Activated CD4-positive, alpha-beta memory T cell treated with anti-CD3 and anti-CD28 coated beads for 36 hours (primary cell): ENCODE data around the gene EMX1. TPM values are rescaled to one million over a fixed set of nuclear protein-coding genes. Genes with fewer than 3 reads are reported as not detected.

Experiments
- CTCF ChIA-PET: fragments of 350-600 bp; sonication (Branson Sonifier 250); formaldehyde crosslinking; loops from one replicate; lab custom pipeline; 2021; ENCODE audit warnings: antibody characterized with exemption, inconsistent platforms; lab: Charles Lee
- POLR2A ChIA-PET: fragments of 350-600 bp; sonication (Branson Sonifier 250); formaldehyde crosslinking; loops from one replicate; lab custom pipeline; 2021; ENCODE audit warnings: antibody characterized with exemption; lab: Charles Lee
- DNase-seq: peaks from one replicate; pipeline ENCODE4 v3.0.0-alpha.2; 2020
- H3K27ac Mint-ChIP-seq: one replicate; pipeline ENCODE4 v1.8.0; 2021; ENCODE audit warnings: mixed read lengths
- H3K27me3 Mint-ChIP-seq: one replicate; pipeline ENCODE4 v1.8.0; 2021; ENCODE audit warnings: mixed read lengths
- H3K36me3 Mint-ChIP-seq: one replicate; pipeline ENCODE4 v1.8.0; 2021; ENCODE audit warnings: mixed read lengths
- H3K4me1 Mint-ChIP-seq: one replicate; pipeline ENCODE4 v1.8.0; 2021; ENCODE audit warnings: low read depth, mixed read lengths
- H3K4me3 Mint-ChIP-seq: one replicate; pipeline ENCODE4 v1.8.0; 2021; ENCODE audit warnings: mild to moderate bottlenecking, mixed read lengths
- H3K9me3 Mint-ChIP-seq: one replicate; pipeline ENCODE4 v1.8.0; 2021; ENCODE audit warnings: mixed read lengths
- intact Hi-C: fragments of 100-400 bp; cut with micrococcal nuclease; formaldehyde crosslinking; loops from one replicate; pipeline ENCODE4 v1.15.1; 2023
- total RNA-seq, 2 experiments: library from RNA; stranded (reverse); gene quantifications; one replicate each; pipeline ENCODE4 v1.2.3, GENCODE V29; 2021

EMX1 gene
- total RNA-seq, 2 experiments from 2014 or later, result not detected

- Mint-ChIP-seq H3K9me3 (no peaks in the 10 kb centered on the region), H3K36me3 (no peaks in the 10 kb centered on the region), H3K4me1 (no peaks in the 10 kb centered on the region), H3K27ac (no peak overlapping the region), H3K27me3 (peaks cover 6% of the 10 kb centered on the region), H3K4me3 (no peak overlapping the region)
- POLR2A ChIA-PET, result no interaction called here
- CTCF ChIA-PET, result no interaction called here
- DNase-seq, result no peak
- intact Hi-C loops, result no loop called here
Measured at GRCh38 chr2:72936660-72937355, 19.5 kb downstream of the EMX1 start.

- H3K27me3 Mint-ChIP-seq, result peaks cover 6% of the 10 kb centered on the region
- H3K4me3 Mint-ChIP-seq, result no peak overlapping the region
- H3K36me3 Mint-ChIP-seq, result no peaks in the 10 kb centered on the region
- POLR2A ChIA-PET, result no interaction called here
- H3K9me3 Mint-ChIP-seq, result no peaks in the 10 kb centered on the region
- H3K27ac Mint-ChIP-seq, result no peak overlapping the region
- CTCF ChIA-PET, result no interaction called here
- H3K4me1 Mint-ChIP-seq, result no peaks in the 10 kb centered on the region
- DNase-seq, result no peak
- intact Hi-C loops, result no loop called here
Measured at GRCh38 chr2:72937356-72937669, 20.0 kb downstream of the EMX1 start.

- Mint-ChIP-seq H3K27me3 (peaks cover 6% of the 10 kb centered on the region), H3K4me1 (no peaks in the 10 kb centered on the region), H3K27ac (no peak overlapping the region), H3K36me3 (no peaks in the 10 kb centered on the region), H3K4me3 (no peak overlapping the region), H3K9me3 (no peaks in the 10 kb centered on the region)
- intact Hi-C loops, result no loop called here
- POLR2A ChIA-PET, result no interaction called here
- CTCF ChIA-PET, result interaction anchor here (1.6 to 1.7 kb wide), 2 partner anchors 12 to 35 kb away, joined by 3 to 5 read pairs; no protein-coding TSS in a partner anchor
- no peak for DNase-seq
Measured at GRCh38 chr2:72938455-72938854, 21.1 kb downstream of the EMX1 start.

GRCh38 chr2:72940361-72940760, 23.0 kb downstream of the EMX1 start:
- H3K27me3 Mint-ChIP-seq, result peaks cover 1% of the 10 kb centered on the region

GRCh38 chr2:72940786-72941185, 23.5 kb downstream of the EMX1 start:
- no peak overlapping the region for H3K27ac Mint-ChIP-seq
- DNase-seq, result no peak
- no peaks in the 10 kb centered on the region for H3K36me3 Mint-ChIP-seq
- no peaks in the 10 kb centered on the region for H3K27me3 Mint-ChIP-seq
- H3K4me3 Mint-ChIP-seq, result no peak overlapping the region
- ChIA-PET CTCF (no interaction called here), POLR2A (no interaction called here)
- H3K4me1 Mint-ChIP-seq, result no peaks in the 10 kb centered on the region
- no peaks in the 10 kb centered on the region for H3K9me3 Mint-ChIP-seq
- intact Hi-C loops, result no loop called here

More at GRCh38 chr2:72940361-72940760, 23.0 kb downstream of the EMX1 start:
- no peaks in the 10 kb centered on the region for H3K9me3 Mint-ChIP-seq
- H3K27ac Mint-ChIP-seq, result no peak overlapping the region
- no peaks in the 10 kb centered on the region for H3K4me1 Mint-ChIP-seq
- ChIA-PET CTCF (no interaction called here), POLR2A (no interaction called here)
- H3K36me3 Mint-ChIP-seq, result no peaks in the 10 kb centered on the region
- DNase-seq, result no peak
- intact Hi-C loops, result no loop called here
- no peak overlapping the region for H3K4me3 Mint-ChIP-seq

GRCh38 chr2:72942293-72942692, 25.0 kb downstream of the EMX1 start:
- no peaks in the 10 kb centered on the region for H3K9me3 Mint-ChIP-seq
- no peaks in the 10 kb centered on the region for H3K27me3 Mint-ChIP-seq
- H3K4me1 Mint-ChIP-seq, result no peaks in the 10 kb centered on the region
- no peak for DNase-seq
- no peak overlapping the region for H3K27ac Mint-ChIP-seq
- intact Hi-C loops, result no loop called here
- H3K36me3 Mint-ChIP-seq, result no peaks in the 10 kb centered on the region
- ChIA-PET CTCF (interaction anchor here (1.0 kb wide), 1 partner anchor 55 kb away, joined by 3 read pairs; the partner anchor contains the start of gene SPR), POLR2A (no interaction called here)
- H3K4me3 Mint-ChIP-seq, result no peak overlapping the region

- no peaks in the 10 kb centered on the region for H3K4me1 Mint-ChIP-seq
- H3K27ac Mint-ChIP-seq, result no peak overlapping the region
- H3K4me3 Mint-ChIP-seq, result no peak overlapping the region
- H3K9me3 Mint-ChIP-seq, result no peaks in the 10 kb centered on the region
- POLR2A ChIA-PET, result no interaction called here
- intact Hi-C loops, result no loop called here
- CTCF ChIA-PET, result no interaction called here
- H3K36me3 Mint-ChIP-seq, result no peaks in the 10 kb centered on the region
- no peaks in the 10 kb centered on the region for H3K27me3 Mint-ChIP-seq
- DNase-seq, result no peak
Measured at GRCh38 chr2:72942881-72943418, 25.6 kb downstream of the EMX1 start.

GRCh38 chr2:72943540-72944395, 26.4 kb downstream of the EMX1 start:
- Mint-ChIP-seq H3K4me3 (no peak overlapping the region), H3K27ac (no peak overlapping the region)
- no peak for DNase-seq

GRCh38 chr2:72944804-72945449, 27.6 kb downstream of the EMX1 start:
- DNase-seq, result no peak
- Mint-ChIP-seq H3K27me3 (no peaks in the 10 kb centered on the region), H3K4me1 (no peaks in the 10 kb centered on the region), H3K4me3 (no peak overlapping the region), H3K9me3 (no peaks in the 10 kb centered on the region), H3K27ac (no peak overlapping the region), H3K36me3 (no peaks in the 10 kb centered on the region)
- POLR2A ChIA-PET, result no interaction called here
- CTCF ChIA-PET, result no interaction called here
- intact Hi-C loops, result no loop called here

More at GRCh38 chr2:72943540-72944395, 26.4 kb downstream of the EMX1 start:
- intact Hi-C loops, result no loop called here
- Mint-ChIP-seq H3K4me1 (no peaks in the 10 kb centered on the region), H3K9me3 (no peaks in the 10 kb centered on the region), H3K27me3 (no peaks in the 10 kb centered on the region), H3K36me3 (no peaks in the 10 kb centered on the region)
- ChIA-PET CTCF (no interaction called here), POLR2A (no interaction called here)

GRCh38 chr2:72945450-72946019, 28.2 kb downstream of the EMX1 start:
- Mint-ChIP-seq H3K4me3 (no peak overlapping the region), H3K27me3 (no peaks in the 10 kb centered on the region), H3K4me1 (no peaks in the 10 kb centered on the region), H3K9me3 (no peaks in the 10 kb centered on the region), H3K36me3 (no peaks in the 10 kb centered on the region), H3K27ac (no peak overlapping the region)
- ChIA-PET POLR2A (no interaction called here), CTCF (no interaction called here)
- no peak for DNase-seq
- intact Hi-C loops, result no loop called here

GRCh38 chr2:72946466-72946865, 29.1 kb downstream of the EMX1 start:
- no peaks in the 10 kb centered on the region for H3K36me3 Mint-ChIP-seq
- no peak overlapping the region for H3K4me3 Mint-ChIP-seq
- H3K27ac Mint-ChIP-seq, result no peak overlapping the region
- no peaks in the 10 kb centered on the region for H3K9me3 Mint-ChIP-seq
- intact Hi-C loops, result no loop called here
- no peaks in the 10 kb centered on the region for H3K27me3 Mint-ChIP-seq
- ChIA-PET POLR2A (no interaction called here), CTCF (no interaction called here)
- no peak for DNase-seq
- H3K4me1 Mint-ChIP-seq, result no peaks in the 10 kb centered on the region
